HepG2 (cell line): ENCODE results near the gene EFS. TPM values are rescaled to one million over a fixed set of nuclear protein-coding genes. Genes with fewer than 3 reads are reported as not detected.

Experiments
- ASH2L ChIP-seq: fragments of 300-600, 200-600 bp; sonication (generic); IDR thresholded peaks from 2 replicates; pipeline ENCODE4 v1.7.0; 2017; ENCODE audit warnings: low read depth, mild to moderate bottlenecking, moderate library complexity, mixed read lengths, low read length; ENCODE audit not compliant: insufficient read length
- CHD2 ChIP-seq: IDR thresholded peaks from 2 replicates; pipeline ENCODE4 v1.6.1; 2011; ENCODE audit warnings: low read depth, low read length, improper control_type of control experiment
- CHD4 ChIP-seq: fragments of 200-600 bp; sonication (generic); IDR thresholded peaks from 2 replicates; pipeline ENCODE4 v1.7.0; 2017; ENCODE audit warnings: mild to moderate bottlenecking, low read length, borderline replicate concordance
- EEA1 ChIP-seq: sonication (generic); formaldehyde crosslinking; IDR thresholded peaks from 2 replicates; pipeline ENCODE4 v1.5.1; 2020; ENCODE audit warnings: mild to moderate bottlenecking, missing genetic modification reagents, borderline replicate concordance
- FOSL2 ChIP-seq: sonication (generic); formaldehyde crosslinking; IDR thresholded peaks from 2 replicates; pipeline ENCODE4 v1.4.0; 2020; ENCODE audit warnings: missing genetic modification reagents
- JDP2 ChIP-seq: sonication (generic); formaldehyde crosslinking; IDR thresholded peaks from 2 replicates; pipeline ENCODE4 v1.8.1; 2022; ENCODE audit warnings: missing genetic modification reagents, borderline replicate concordance
- KAT8 ChIP-seq: IDR thresholded peaks from 2 replicates; pipeline ENCODE4 v1.6.1; 2016; ENCODE audit warnings: missing genetic modification reagents, missing compliant biosample characterization
- MBNL3 ChIP-seq: fragments of 250-450 bp; sonication (Bioruptor Pico); conservative IDR thresholded peaks from 2 replicates; pipeline ENCODE4 v1.8.0; 2022; ENCODE audit warnings: mild to moderate bottlenecking, inconsistent platforms
- MED1 ChIP-seq: sonication (generic); formaldehyde crosslinking; IDR thresholded peaks from 2 replicates; pipeline ENCODE4 v1.4.0; 2020; ENCODE audit warnings: missing genetic modification reagents
- MTF1 ChIP-seq: sonication (generic); formaldehyde crosslinking; IDR thresholded peaks from 2 replicates; pipeline ENCODE4 v1.5.0; 2020; ENCODE audit warnings: missing genetic modification reagents
- NBN ChIP-seq: fragments of 450-650 bp; conservative IDR thresholded peaks from 2 replicates; pipeline ENCODE4 v1.6.1; 2017
- PAX8 ChIP-seq: sonication (generic); formaldehyde crosslinking; IDR thresholded peaks from 2 replicates; pipeline ENCODE4 v1.8.0; 2022; ENCODE audit warnings: mild to moderate bottlenecking, missing genetic modification reagents, borderline replicate concordance
- PITX1 ChIP-seq: sonication (generic); formaldehyde crosslinking; IDR thresholded peaks from 2 replicates; pipeline ENCODE4 v1.5.1; 2020; ENCODE audit warnings: mild to moderate bottlenecking, missing genetic modification reagents
- PLRG1 ChIP-seq: fragments of 450-650 bp; conservative IDR thresholded peaks from 2 replicates; pipeline ENCODE4 v1.6.1; 2016
- PPARG ChIP-seq: conservative IDR thresholded peaks from 2 replicates; pipeline ENCODE4 v1.6.1; 2016; ENCODE audit warnings: missing biosample characterization, missing genetic modification reagents
- TAF1 ChIP-seq: sonication (generic); formaldehyde crosslinking; IDR thresholded peaks from 2 replicates; pipeline ENCODE4 v1.4.0; 2020; ENCODE audit warnings: missing genetic modification reagents
- ZFP90 ChIP-seq: sonication (generic); formaldehyde crosslinking; IDR thresholded peaks from 2 replicates; pipeline ENCODE4 v1.8.0; 2022; ENCODE audit warnings: missing genetic modification reagents, mild to moderate bottlenecking, inconsistent platforms, borderline replicate concordance
- ZIK1 ChIP-seq: sonication (generic); formaldehyde crosslinking; IDR thresholded peaks from 2 replicates; pipeline ENCODE4 v1.5.0; 2020; ENCODE audit warnings: mild to moderate bottlenecking, low read depth, missing genetic modification reagents, borderline replicate concordance
- ZNF230 ChIP-seq: sonication (generic); formaldehyde crosslinking; IDR thresholded peaks from 2 replicates; pipeline ENCODE4 v1.4.0; 2020; ENCODE audit warnings: mild to moderate bottlenecking, missing genetic modification reagents
- ZNF235 ChIP-seq: sonication (generic); formaldehyde crosslinking; IDR thresholded peaks from 2 replicates; pipeline ENCODE4 v1.8.1; 2023; ENCODE audit warnings: mild to moderate bottlenecking, missing genetic modification reagents, borderline replicate concordance
- ZNF34 ChIP-seq: sonication (generic); formaldehyde crosslinking; IDR thresholded peaks from 2 replicates; pipeline ENCODE4 v1.4.0; 2020; ENCODE audit warnings: mild to moderate bottlenecking, missing genetic modification reagents, borderline replicate concordance
- ZNF432 ChIP-seq: sonication (generic); formaldehyde crosslinking; IDR thresholded peaks from 2 replicates; pipeline ENCODE4 v1.5.0; 2020; ENCODE audit warnings: missing genetic modification reagents, mild to moderate bottlenecking, borderline replicate concordance
- ZNF510 ChIP-seq: sonication (generic); formaldehyde crosslinking; IDR thresholded peaks from 2 replicates; pipeline ENCODE4 v1.4.0; 2020; ENCODE audit warnings: low read depth, mild to moderate bottlenecking, missing genetic modification reagents
- polyA plus RNA-seq, 8 experiments: library from polyadenylated mRNA; depleted of rRNA in 3 of 8; stranded (reverse) in 7 of 8; unstranded in 1 of 8; fragments of >200 nt; fragmentation: Illumina TruSeq in 4 of 8; extraction: Trizol in 4 of 8; gene quantifications; 2 replicates each; pipeline versions ENCODE4 v1.2.1 to v1.2.3, GENCODE V29; 2011 to 2016; ENCODE audit warnings: low read depth in 4 of 8, missing spikeins in 1 of 8, mixed read lengths in 1 of 8; ENCODE audit not compliant: insufficient read depth in 1 of 8
- total RNA-seq, 5 experiments: library from RNA; depleted of rRNA; stranded (reverse); fragments of >200 nt; fragmentation: Illumina TruSeq; extraction: Trizol; gene quantifications; 2 replicates each; pipeline ENCODE4 v1.2.3, GENCODE V29; 2016; ENCODE audit warnings: low read depth in 1 of 5
- TF ChIP-seq, protein P1 (sequence below): sonication (generic); formaldehyde crosslinking; IDR thresholded peaks from 2 replicates; pipeline ENCODE4 v1.4.0; 2020; ENCODE audit warnings: mild to moderate bottlenecking, missing genetic modification reagents
- TF ChIP-seq, protein P2 (sequence below): sonication (generic); formaldehyde crosslinking; IDR thresholded peaks from 2 replicates; pipeline ENCODE4 v1.9.0; 2021; ENCODE audit warnings: missing genetic modification reagents, mild to moderate bottlenecking, borderline replicate concordance
- TF ChIP-seq, protein P3 (sequence below): sonication (generic); formaldehyde crosslinking; IDR thresholded peaks from 2 replicates; pipeline ENCODE4 v1.4.0; 2020; ENCODE audit warnings: mild to moderate bottlenecking, missing genetic modification reagents, borderline replicate concordance

EFS gene
- total and polyA plus RNA-seq, 2 of the 13 experiments (the other 11 are each of a cell fraction or from before 2014, with no cell fraction given), result not detected

DNA sequence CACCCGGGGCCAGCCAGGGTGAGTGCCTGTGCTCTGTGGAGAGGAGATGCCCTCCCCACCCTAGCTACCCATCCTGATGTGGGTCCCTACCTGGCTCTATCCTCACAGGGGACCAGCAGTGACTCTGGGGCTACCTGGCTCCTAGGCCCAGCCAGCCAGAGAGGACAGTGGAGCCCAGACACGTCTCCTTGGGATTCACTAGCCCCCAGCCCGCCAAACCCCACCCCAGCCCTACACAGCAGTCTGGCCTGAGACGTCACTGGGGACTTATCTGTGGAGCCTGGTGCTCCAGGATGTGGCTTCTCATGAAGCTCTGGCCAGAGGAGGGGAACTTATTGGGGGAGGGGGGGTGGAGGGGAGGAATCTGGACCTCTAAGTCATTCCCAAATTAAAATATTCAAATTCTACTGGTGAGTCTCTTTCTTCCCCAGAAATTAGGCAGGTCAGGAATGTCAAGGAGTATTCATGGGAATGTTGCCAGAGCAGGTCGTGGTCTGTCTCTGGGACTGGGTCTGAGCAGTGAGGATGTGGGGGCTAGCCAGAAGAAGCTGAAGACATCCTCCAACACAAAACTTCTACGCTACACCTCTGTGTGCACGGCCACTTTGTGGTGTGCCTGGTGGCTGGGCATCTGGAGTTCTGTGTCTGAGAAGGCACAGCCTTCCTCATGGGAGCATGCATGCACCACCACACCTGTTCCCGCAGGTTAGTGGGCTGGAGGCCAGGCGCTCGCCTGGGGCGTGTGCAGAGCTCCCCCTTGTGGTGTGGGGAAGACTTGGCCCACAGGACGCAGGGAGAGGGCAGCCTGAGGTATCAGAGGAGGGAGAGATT lies 14.6 kb upstream of the EFS start (continued):
- TF ChIP-seq, protein P1, sequence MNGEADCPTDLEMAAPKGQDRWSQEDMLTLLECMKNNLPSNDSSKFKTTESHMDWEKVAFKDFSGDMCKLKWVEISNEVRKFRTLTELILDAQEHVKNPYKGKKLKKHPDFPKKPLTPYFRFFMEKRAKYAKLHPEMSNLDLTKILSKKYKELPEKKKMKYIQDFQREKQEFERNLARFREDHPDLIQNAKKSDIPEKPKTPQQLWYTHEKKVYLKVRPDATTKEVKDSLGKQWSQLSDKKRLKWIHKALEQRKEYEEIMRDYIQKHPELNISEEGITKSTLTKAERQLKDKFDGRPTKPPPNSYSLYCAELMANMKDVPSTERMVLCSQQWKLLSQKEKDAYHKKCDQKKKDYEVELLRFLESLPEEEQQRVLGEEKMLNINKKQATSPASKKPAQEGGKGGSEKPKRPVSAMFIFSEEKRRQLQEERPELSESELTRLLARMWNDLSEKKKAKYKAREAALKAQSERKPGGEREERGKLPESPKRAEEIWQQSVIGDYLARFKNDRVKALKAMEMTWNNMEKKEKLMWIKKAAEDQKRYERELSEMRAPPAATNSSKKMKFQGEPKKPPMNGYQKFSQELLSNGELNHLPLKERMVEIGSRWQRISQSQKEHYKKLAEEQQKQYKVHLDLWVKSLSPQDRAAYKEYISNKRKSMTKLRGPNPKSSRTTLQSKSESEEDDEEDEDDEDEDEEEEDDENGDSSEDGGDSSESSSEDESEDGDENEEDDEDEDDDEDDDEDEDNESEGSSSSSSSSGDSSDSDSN (CRISPR knock-in tag), result no peak
- TF ChIP-seq PLRG1 (no peak), CHD4 (no peak), ZNF230 (no peak), MTF1 (no peak), ZNF235 (CRISPR knock-in tag) (no peak), ZIK1 (CRISPR knock-in tag) (no peak), NBN (no peak), KAT8 (no peak), ZNF432 (CRISPR knock-in tag) (no peak), FOSL2 (CRISPR knock-in tag) (peak; percentile 63), PAX8 (CRISPR knock-in tag) (0 out of 2 replicates have a peak, but pooled peaks have one; percentile 73), MBNL3 (no peak), ZNF34 (CRISPR knock-in tag) (no peak), MED1 (CRISPR knock-in tag) (no peak), PITX1 (CRISPR knock-in tag) (peak; percentile 27; the same call in 1 of the 2 replicates), JDP2 (CRISPR knock-in tag) (no peak), ZNF510 (CRISPR knock-in tag) (no peak), ASH2L (no peak), CHD2 (no peak), ZFP90 (CRISPR knock-in tag) (no peak), PPARG (CRISPR knock-in tag) (peak; percentile 67; the same call in 1 of the 2 replicates), EEA1 (CRISPR knock-in tag) (no peak), TAF1 (no peak)
- TF ChIP-seq, protein P2, sequence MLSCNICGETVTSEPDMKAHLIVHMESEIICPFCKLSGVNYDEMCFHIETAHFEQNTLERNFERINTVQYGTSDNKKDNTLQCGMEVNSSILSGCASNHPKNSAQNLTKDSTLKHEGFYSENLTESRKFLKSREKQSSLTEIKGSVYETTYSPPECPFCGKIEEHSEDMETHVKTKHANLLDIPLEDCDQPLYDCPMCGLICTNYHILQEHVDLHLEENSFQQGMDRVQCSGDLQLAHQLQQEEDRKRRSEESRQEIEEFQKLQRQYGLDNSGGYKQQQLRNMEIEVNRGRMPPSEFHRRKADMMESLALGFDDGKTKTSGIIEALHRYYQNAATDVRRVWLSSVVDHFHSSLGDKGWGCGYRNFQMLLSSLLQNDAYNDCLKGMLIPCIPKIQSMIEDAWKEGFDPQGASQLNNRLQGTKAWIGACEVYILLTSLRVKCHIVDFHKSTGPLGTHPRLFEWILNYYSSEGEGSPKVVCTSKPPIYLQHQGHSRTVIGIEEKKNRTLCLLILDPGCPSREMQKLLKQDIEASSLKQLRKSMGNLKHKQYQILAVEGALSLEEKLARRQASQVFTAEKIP (CRISPR knock-in tag), result no peak
- TF ChIP-seq, protein P3, sequence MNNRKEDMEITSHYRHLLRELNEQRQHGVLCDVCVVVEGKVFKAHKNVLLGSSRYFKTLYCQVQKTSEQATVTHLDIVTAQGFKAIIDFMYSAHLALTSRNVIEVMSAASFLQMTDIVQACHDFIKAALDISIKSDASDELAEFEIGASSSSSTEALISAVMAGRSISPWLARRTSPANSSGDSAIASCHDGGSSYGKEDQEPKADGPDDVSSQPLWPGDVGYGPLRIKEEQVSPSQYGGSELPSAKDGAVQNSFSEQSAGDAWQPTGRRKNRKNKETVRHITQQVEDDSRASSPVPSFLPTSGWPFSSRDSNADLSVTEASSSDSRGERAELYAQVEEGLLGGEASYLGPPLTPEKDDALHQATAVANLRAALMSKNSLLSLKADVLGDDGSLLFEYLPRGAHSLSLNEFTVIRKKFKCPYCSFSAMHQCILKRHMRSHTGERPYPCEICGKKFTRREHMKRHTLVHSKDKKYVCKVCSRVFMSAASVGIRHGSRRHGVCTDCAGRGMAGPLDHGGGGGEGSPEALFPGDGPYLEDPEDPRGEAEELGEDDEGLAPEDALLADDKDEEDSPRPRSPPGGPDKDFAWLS (CRISPR knock-in tag), result no peak; the same call in 1 of the 2 replicates
